ENCODE measurements around the gene ADCY2.

Gene ADCY2

DNA sequence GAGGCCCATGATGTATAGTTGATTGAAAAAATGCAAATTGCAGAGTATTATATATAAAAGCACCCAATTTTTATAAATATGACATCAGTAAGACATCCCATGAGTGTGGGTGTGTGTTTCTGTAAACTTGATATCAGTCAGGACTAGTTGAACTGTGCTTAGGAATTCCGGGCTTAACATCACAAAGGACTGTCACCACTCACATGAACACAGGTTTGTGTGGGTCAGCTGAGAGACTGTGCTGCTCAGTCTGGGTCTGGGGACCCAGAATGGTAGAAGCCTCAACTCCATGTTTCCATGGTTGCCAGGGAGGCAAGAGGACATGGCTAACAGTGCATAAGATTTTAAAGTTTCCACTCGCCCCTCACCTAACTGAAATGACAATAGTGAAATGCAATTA lies 120.3 kb downstream of the ADCY2 start (continued):
- TF ChIP-seq, protein P1, sequence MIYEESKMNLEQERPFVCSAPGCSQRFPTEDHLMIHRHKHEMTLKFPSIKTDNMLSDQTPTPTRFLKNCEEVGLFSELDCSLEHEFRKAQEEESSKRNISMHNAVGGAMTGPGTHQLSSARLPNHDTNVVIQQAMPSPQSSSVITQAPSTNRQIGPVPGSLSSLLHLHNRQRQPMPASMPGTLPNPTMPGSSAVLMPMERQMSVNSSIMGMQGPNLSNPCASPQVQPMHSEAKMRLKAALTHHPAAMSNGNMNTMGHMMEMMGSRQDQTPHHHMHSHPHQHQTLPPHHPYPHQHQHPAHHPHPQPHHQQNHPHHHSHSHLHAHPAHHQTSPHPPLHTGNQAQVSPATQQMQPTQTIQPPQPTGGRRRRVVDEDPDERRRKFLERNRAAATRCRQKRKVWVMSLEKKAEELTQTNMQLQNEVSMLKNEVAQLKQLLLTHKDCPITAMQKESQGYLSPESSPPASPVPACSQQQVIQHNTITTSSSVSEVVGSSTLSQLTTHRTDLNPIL (CRISPR knock-in tag; IDR thresholded peaks at IDR 0.05; ENCODE audit: low read depth): no peak
- no peak for TF ChIP-seq PPARA (CRISPR knock-in tag; IDR thresholded peaks at IDR 0.05; ENCODE audit: borderline replicate concordance)
- TF ChIP-seq, protein P2, sequence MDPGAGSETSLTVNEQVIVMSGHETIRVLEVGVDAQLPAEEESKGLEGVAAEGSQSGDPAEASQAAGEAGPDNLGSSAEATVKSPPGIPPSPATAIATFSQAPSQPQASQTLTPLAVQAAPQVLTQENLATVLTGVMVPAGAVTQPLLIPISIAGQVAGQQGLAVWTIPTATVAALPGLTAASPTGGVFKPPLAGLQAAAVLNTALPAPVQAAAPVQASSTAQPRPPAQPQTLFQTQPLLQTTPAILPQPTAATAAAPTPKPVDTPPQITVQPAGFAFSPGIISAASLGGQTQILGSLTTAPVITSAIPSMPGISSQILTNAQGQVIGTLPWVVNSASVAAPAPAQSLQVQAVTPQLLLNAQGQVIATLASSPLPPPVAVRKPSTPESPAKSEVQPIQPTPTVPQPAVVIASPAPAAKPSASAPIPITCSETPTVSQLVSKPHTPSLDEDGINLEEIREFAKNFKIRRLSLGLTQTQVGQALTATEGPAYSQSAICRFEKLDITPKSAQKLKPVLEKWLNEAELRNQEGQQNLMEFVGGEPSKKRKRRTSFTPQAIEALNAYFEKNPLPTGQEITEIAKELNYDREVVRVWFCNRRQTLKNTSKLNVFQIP (CRISPR knock-in tag; IDR thresholded peaks at IDR 0.05; ENCODE audit: borderline replicate concordance, low read depth): no peak

DNA sequence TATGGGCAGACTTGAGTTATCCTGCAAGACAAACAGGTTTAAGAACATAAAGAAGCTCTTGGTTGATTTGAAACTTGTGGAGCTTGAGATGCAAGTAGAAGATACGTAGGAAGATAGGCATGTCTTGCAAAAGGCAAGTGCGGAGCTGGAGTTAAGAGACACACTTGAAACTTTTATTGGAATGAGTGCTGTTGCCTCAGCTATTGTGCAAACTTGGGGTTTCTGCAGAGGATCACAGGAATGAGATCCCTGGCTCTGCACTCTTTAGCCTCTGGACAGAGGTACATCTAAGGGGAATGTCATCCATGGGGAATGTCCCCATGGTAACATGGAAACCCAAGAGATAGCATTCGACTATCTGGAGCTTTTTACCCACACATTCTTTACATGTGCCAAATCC lies 121.1 kb downstream of the ADCY2 start:
- ATAC-seq: no peak
- TF ChIP-seq, protein P3, sequence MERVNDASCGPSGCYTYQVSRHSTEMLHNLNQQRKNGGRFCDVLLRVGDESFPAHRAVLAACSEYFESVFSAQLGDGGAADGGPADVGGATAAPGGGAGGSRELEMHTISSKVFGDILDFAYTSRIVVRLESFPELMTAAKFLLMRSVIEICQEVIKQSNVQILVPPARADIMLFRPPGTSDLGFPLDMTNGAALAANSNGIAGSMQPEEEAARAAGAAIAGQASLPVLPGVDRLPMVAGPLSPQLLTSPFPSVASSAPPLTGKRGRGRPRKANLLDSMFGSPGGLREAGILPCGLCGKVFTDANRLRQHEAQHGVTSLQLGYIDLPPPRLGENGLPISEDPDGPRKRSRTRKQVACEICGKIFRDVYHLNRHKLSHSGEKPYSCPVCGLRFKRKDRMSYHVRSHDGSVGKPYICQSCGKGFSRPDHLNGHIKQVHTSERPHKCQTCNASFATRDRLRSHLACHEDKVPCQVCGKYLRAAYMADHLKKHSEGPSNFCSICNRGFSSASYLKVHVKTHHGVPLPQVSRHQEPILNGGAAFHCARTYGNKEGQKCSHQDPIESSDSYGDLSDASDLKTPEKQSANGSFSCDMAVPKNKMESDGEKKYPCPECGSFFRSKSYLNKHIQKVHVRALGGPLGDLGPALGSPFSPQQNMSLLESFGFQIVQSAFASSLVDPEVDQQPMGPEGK (CRISPR knock-in tag; IDR thresholded peaks at IDR 0.05; ENCODE audit: borderline replicate concordance): no peak
- TF ChIP-seq TCF4 (CRISPR knock-in tag; IDR thresholded peaks at IDR 0.05; ENCODE audit: borderline replicate concordance): no peak
- TF ChIP-seq ZNF8 (CRISPR knock-in tag; IDR thresholded peaks at IDR 0.05): no peak
- no peak for TF ChIP-seq ESRRG (CRISPR knock-in tag; IDR thresholded peaks at IDR 0.05)
- TF ChIP-seq OSR1 (CRISPR knock-in tag; IDR thresholded peaks at IDR 0.05): no peak

DNA sequence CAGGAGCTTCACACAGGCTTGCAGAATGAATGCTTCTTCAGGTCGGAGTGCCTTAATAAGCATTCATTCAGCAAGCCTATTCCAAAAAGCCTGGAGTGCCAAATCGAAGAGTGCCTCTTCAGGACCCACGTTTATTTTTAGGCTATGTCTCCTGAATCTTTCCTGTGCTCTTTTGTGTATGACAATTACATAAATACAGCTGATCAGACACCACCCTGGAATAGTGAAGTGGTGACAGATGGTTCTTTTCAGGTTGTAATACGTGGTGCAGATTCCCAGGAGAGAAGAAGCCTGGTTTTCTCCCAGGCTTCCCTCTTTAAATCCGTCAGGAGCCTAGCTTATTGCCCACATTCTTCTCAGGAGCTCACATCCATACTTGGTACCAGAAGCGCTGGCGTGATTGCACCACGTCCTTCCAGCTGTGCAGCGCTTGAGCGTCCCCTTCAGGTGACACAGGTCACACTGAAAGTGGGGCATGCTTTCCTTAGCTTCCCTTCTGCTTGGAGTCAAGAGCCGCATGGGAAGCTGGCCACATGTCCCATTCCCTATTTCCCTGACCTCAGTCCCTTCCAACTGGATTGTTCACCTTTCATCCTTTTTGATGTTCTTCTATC lies 123.1 kb downstream of the ADCY2 start:
- TF ChIP-seq TOX (CRISPR knock-in tag; IDR thresholded peaks at IDR 0.05; ENCODE audit: borderline replicate concordance) (no peak), ZNF565 (CRISPR knock-in tag; conservative IDR thresholded peaks at IDR 0.05; ENCODE audit: low read depth) (no peak), ZC3H10 (CRISPR knock-in tag; IDR thresholded peaks at IDR 0.05) (no peak), ZFP30 (CRISPR knock-in tag; IDR thresholded peaks at IDR 0.05) (no peak), SNAI2 (CRISPR knock-in tag; IDR thresholded peaks at IDR 0.05) (no peak), ESRRG (CRISPR knock-in tag; IDR thresholded peaks at IDR 0.05) (no peak), OSR1 (CRISPR knock-in tag; IDR thresholded peaks at IDR 0.05) (no peak), GLIS3 (CRISPR knock-in tag; IDR thresholded peaks at IDR 0.05) (no peak), ZNF70 (CRISPR knock-in tag; IDR thresholded peaks at IDR 0.05) (no peak), ISL1 (CRISPR knock-in tag; IDR thresholded peaks at IDR 0.05) (no peak), ZNF8 (CRISPR knock-in tag; IDR thresholded peaks at IDR 0.05) (no peak), PPARA (CRISPR knock-in tag; IDR thresholded peaks at IDR 0.05; ENCODE audit: borderline replicate concordance) (no peak), RARB (CRISPR knock-in tag; IDR thresholded peaks at IDR 0.05) (no peak), TCF4 (CRISPR knock-in tag; IDR thresholded peaks at IDR 0.05; ENCODE audit: borderline replicate concordance) (no peak), ZFP3 (CRISPR knock-in tag; IDR thresholded peaks at IDR 0.05) (no peak)
- TF ChIP-seq, protein P4, sequence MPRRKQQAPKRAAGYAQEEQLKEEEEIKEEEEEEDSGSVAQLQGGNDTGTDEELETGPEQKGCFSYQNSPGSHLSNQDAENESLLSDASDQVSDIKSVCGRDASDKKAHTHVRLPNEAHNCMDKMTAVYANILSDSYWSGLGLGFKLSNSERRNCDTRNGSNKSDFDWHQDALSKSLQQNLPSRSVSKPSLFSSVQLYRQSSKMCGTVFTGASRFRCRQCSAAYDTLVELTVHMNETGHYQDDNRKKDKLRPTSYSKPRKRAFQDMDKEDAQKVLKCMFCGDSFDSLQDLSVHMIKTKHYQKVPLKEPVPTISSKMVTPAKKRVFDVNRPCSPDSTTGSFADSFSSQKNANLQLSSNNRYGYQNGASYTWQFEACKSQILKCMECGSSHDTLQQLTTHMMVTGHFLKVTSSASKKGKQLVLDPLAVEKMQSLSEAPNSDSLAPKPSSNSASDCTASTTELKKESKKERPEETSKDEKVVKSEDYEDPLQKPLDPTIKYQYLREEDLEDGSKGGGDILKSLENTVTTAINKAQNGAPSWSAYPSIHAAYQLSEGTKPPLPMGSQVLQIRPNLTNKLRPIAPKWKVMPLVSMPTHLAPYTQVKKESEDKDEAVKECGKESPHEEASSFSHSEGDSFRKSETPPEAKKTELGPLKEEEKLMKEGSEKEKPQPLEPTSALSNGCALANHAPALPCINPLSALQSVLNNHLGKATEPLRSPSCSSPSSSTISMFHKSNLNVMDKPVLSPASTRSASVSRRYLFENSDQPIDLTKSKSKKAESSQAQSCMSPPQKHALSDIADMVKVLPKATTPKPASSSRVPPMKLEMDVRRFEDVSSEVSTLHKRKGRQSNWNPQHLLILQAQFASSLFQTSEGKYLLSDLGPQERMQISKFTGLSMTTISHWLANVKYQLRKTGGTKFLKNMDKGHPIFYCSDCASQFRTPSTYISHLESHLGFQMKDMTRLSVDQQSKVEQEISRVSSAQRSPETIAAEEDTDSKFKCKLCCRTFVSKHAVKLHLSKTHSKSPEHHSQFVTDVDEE (CRISPR knock-in tag; IDR thresholded peaks at IDR 0.05): no peak
- TF ChIP-seq, protein P1 (CRISPR knock-in tag; IDR thresholded peaks at IDR 0.05; ENCODE audit: low read depth): no peak
- TF ChIP-seq, protein P5, sequence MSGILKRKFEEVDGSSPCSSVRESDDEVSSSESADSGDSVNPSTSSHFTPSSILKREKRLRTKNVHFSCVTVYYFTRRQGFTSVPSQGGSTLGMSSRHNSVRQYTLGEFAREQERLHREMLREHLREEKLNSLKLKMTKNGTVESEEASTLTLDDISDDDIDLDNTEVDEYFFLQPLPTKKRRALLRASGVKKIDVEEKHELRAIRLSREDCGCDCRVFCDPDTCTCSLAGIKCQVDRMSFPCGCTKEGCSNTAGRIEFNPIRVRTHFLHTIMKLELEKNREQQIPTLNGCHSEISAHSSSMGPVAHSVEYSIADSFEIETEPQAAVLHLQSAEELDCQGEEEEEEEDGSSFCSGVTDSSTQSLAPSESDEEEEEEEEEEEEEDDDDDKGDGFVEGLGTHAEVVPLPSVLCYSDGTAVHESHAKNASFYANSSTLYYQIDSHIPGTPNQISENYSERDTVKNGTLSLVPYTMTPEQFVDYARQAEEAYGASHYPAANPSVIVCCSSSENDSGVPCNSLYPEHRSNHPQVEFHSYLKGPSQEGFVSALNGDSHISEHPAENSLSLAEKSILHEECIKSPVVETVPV (CRISPR knock-in tag; IDR thresholded peaks at IDR 0.05): no peak
- no peak for ATAC-seq

Measured in SK-N-SH treated with all-trans-retinoic acid at 6 μM for 48 hours (cell line).